Measurements from ENCODE around the gene LIN7C. TPM values are rescaled to one million over a fixed set of nuclear protein-coding genes. Genes with fewer than 3 reads are reported as not detected.

The LIN7C gene
- total RNA-seq, 3 donors from 2014 or later (not counting 1 experiment from before 2014, with no cell fraction given) = 16.4 to 25.3 (median 22.5) TPM

DNA sequence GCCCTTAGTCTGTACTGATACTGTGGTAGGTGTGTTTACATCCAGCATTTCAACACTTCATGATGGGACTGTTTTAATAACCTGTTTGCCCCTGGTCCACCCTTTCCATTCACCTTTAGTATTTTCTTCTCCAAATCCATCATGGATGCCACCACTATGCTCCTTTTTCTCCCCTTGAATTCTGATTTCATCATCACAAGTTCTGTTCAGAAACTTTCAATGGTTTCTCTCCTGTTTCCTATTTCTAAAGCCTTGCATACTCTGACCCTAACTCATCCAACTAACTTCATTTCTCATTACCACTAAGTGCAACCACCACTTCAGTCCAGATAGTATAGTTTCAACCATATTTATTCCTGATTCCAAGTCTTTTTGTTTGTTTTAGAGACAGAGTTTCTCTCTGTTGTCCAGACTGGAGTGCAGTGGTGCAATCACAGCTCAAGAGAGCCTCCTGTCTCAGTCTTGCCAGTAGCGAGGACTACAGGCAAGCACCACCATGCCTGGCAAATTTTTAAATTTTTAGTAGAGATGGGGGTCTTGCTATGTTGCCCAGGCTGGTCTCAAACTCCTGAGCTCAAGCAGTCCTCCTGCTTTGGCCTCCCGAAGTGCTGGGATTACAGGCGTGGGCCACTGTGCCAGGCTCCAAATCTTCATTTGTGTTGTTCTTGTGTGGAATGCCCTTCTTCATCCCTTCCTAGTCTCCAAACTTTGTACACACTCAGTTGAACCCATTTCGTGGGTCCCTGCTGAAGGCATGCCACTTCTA lies 1.2 kb upstream of the LIN7C start:
- H3K27ac ChIP-seq (ENCODE audit: low read length) = no peak overlapping the region
- peaks cover 28 to 43% of the 10 kb centered on the region in 2 donors for H3K4me1 Mint-ChIP-seq
- H3K27ac Mint-ChIP-seq = peak overlapping the region; percentile 91 to 99
- no peaks in the 10 kb centered on the region for H3K27me3 ChIP-seq (ENCODE audit: control insufficient read depth, insufficient read depth, low read length)
- peak overlapping the region; percentile 95 for H3K4me3 Mint-ChIP-seq
- no peaks in the 10 kb centered on the region for H3K27me3 Mint-ChIP-seq (ENCODE audit: low read depth in 2 of 2)
- 100% methylated on average over 2 of the region's 4 CpGs for WGBS (ENCODE audit: insufficient coverage)
- TF ChIP-seq, protein P1, sequence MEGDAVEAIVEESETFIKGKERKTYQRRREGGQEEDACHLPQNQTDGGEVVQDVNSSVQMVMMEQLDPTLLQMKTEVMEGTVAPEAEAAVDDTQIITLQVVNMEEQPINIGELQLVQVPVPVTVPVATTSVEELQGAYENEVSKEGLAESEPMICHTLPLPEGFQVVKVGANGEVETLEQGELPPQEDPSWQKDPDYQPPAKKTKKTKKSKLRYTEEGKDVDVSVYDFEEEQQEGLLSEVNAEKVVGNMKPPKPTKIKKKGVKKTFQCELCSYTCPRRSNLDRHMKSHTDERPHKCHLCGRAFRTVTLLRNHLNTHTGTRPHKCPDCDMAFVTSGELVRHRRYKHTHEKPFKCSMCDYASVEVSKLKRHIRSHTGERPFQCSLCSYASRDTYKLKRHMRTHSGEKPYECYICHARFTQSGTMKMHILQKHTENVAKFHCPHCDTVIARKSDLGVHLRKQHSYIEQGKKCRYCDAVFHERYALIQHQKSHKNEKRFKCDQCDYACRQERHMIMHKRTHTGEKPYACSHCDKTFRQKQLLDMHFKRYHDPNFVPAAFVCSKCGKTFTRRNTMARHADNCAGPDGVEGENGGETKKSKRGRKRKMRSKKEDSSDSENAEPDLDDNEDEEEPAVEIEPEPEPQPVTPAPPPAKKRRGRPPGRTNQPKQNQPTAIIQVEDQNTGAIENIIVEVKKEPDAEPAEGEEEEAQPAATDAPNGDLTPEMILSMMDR (IDR thresholded peaks at IDR 0.05) = no peak
- DNase-seq (peak in 1 of 2 donors; percentile 19), ATAC-seq (no peak)
- no peaks in the 10 kb centered on the region for H3K36me3 Mint-ChIP-seq
- no peaks in the 10 kb centered on the region for H3K9me3 ChIP-seq (ENCODE audit: control insufficient read depth, insufficient read depth, low read length)
- peaks cover 3% of the 10 kb centered on the region for H3K36me3 ChIP-seq (ENCODE audit: control insufficient read depth, insufficient read depth, low read length)
- intact Hi-C loops (cut with micrococcal nuclease) = no loop called here
- peaks cover 12% of the 10 kb centered on the region for H3K4me1 ChIP-seq (ENCODE audit: control insufficient read depth, insufficient read depth, low read length)
- H3K4me3 ChIP-seq (ENCODE audit: low read length) = peak overlapping the region; percentile 94
- H3K9me3 Mint-ChIP-seq = peaks cover 0 to 3% of the 10 kb centered on the region in 2 donors

DNA sequence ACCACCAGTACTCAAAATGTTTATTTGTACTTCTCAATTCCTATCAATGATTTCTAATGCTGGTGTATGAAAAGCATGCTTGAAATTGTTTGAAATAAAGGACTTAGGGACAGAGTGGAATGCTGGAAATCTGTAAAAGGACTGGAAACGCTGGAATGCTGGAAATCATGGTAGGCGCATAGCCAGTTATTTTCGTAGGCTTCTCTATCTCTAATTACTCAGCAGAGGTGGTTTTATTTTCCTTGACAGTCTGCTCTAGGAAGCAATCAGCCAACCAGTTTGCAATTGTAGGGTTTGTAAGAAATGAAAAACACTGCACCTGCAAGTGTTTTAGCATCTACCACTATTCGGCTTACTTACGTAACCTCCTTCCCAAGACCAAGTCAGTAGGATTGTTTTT lies 788 bp downstream of the LIN7C start:
- Histone ChIP-seq H3K27ac (ENCODE audit: low read length) (peak overlapping the region; percentile 97), H3K4me3 (ENCODE audit: low read length) (peak overlapping the region; percentile 94), H3K36me3 (ENCODE audit: control insufficient read depth, insufficient read depth, low read length) (peaks cover 14% of the 10 kb centered on the region), H3K9me3 (ENCODE audit: control insufficient read depth, insufficient read depth, low read length) (no peaks in the 10 kb centered on the region), H3K4me1 (ENCODE audit: control insufficient read depth, insufficient read depth, low read length) (peaks cover 12% of the 10 kb centered on the region), H3K27me3 (ENCODE audit: control insufficient read depth, insufficient read depth, low read length) (no peaks in the 10 kb centered on the region)
- H3K4me3 Mint-ChIP-seq = peak overlapping the region; percentile 95
- DNase-seq (no peak), ATAC-seq (no peak)
- no peaks in the 10 kb centered on the region for H3K27me3 Mint-ChIP-seq (ENCODE audit: low read depth in 2 of 2)
- peaks cover 33 to 53% of the 10 kb centered on the region in 2 donors for H3K4me1 Mint-ChIP-seq
- intact Hi-C loops (cut with micrococcal nuclease) = loop anchor here (1.0 kb wide), 1 partner anchor 142 kb away; the partner anchor contains the start of gene CCDC34
- WGBS (ENCODE audit: insufficient coverage) = 14% methylated on average over 3 of the region's 5 CpGs
- H3K27ac Mint-ChIP-seq = peak overlapping the region; percentile 91 to 99
- H3K36me3 Mint-ChIP-seq = no peaks in the 10 kb centered on the region
- TF ChIP-seq, protein P1 (IDR thresholded peaks at IDR 0.05) = no peak
- H3K9me3 Mint-ChIP-seq = peaks cover 0 to 3% of the 10 kb centered on the region in 2 donors

DNA sequence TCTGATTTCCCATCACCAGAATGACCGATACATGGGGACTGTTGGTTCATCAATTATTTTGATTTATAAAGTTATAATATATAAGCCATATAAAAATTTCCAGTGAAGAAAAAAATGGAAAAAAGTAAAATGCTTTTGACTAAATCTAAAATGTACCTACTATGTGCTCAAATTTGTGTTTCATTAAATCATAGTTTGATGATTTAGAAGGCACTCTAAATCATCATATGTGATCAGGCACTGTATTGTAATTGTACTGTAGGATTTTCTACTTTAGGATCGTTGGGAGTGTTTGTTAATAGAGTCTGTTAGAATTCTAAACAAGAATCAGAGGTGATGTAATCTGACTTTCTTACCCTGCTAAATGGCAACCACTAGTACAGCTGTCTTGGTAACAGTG lies 2.4 kb downstream of the LIN7C start:
- WGBS (ENCODE audit: insufficient coverage) = no CpG with 5 or more reads among the region's 2 CpGs
- Histone ChIP-seq H3K4me3 (ENCODE audit: low read length) (no peak overlapping the region), H3K27me3 (ENCODE audit: control insufficient read depth, insufficient read depth, low read length) (no peaks in the 10 kb centered on the region), H3K4me1 (ENCODE audit: control insufficient read depth, insufficient read depth, low read length) (peaks cover 12% of the 10 kb centered on the region), H3K27ac (ENCODE audit: low read length) (no peak overlapping the region), H3K36me3 (ENCODE audit: control insufficient read depth, insufficient read depth, low read length) (peaks cover 26% of the 10 kb centered on the region), H3K9me3 (ENCODE audit: control insufficient read depth, insufficient read depth, low read length) (no peaks in the 10 kb centered on the region)
- Mint-ChIP-seq H3K4me1 (peaks cover 33 to 54% of the 10 kb centered on the region in 2 donors), H3K9me3 (peaks cover 0 to 3% of the 10 kb centered on the region in 2 donors), H3K4me3 (no peak overlapping the region), H3K36me3 (no peaks in the 10 kb centered on the region), H3K27me3 (ENCODE audit: low read depth in 2 of 2) (no peaks in the 10 kb centered on the region), H3K27ac (no peak overlapping the region)
- DNase-seq (no peak), ATAC-seq (no peak)
- TF ChIP-seq, protein P1 (IDR thresholded peaks at IDR 0.05) = no peak
- intact Hi-C loops (cut with micrococcal nuclease) = no loop called here
